CD4-positive, alpha-beta T cell treated with Interleukin-10 for 1 hour (primary cell): Measurements from ENCODE around the gene LGALS4.
"Not testable (repeated sequence)": the region's sequence is repeated elsewhere in the genome, so short reads cannot be mapped to it uniquely, and the experiment has no call there.

Experiments
- DNase-seq: peaks from one replicate; pipeline ENCODE4 v3.0.0-alpha.2; 2020

Gene LGALS4

GRCh38 chr19:38812841-38813320 lies at the start of gene LGALS4:
TSS of gene LGALS4 (minus strand) at chr19:38812945. CDS start at chr19:38812886, 59 bp downstream.
- no peak for DNase-seq

- no peak for DNase-seq
Measured at GRCh38 chr19:38861368-38861767, 48.6 kb upstream of the LGALS4 start.

- DNase-seq = not testable (repeated sequence)
Measured at GRCh38 chr19:38859631-38860204, 47.0 kb upstream of the LGALS4 start.

GRCh38 chr19:38856813-38857212 lies 44.1 kb upstream of the LGALS4 start:
- no peak for DNase-seq

- not testable (repeated sequence) for DNase-seq
Measured at GRCh38 chr19:38855751-38856150, 43.0 kb upstream of the LGALS4 start.

- not testable (repeated sequence) for DNase-seq
Measured at GRCh38 chr19:38854961-38855360, 42.2 kb upstream of the LGALS4 start.

- DNase-seq = no peak
Measured at GRCh38 chr19:38853214-38853613, 40.5 kb upstream of the LGALS4 start.

GRCh38 chr19:38852231-38853044 lies 39.7 kb upstream of the LGALS4 start:
- DNase-seq = peak; percentile 69

GRCh38 chr19:38851622-38852230 lies 39.0 kb upstream of the LGALS4 start:
- peak; percentile 92 for DNase-seq

- DNase-seq = peak; percentile 53
Measured at GRCh38 chr19:38850976-38851621, 38.4 kb upstream of the LGALS4 start.

- DNase-seq = no peak
Measured at GRCh38 chr19:38850436-38850975, 37.8 kb upstream of the LGALS4 start.

- peak; percentile 100 for DNase-seq
Measured at GRCh38 chr19:38849860-38850435, 37.2 kb upstream of the LGALS4 start, which contains the start of gene HNRNPL. TSS of gene HNRNPL (minus strand) at chr19:38849986. CDS start at chr19:38849966, 20 bp downstream.

- DNase-seq = peak; percentile 98
Measured at GRCh38 chr19:38849147-38849859, 36.6 kb upstream of the LGALS4 start.

GRCh38 chr19:38848299-38849146 lies 35.8 kb upstream of the LGALS4 start:
- DNase-seq = no peak

- DNase-seq = no peak
Measured at GRCh38 chr19:38846097-38846496, 33.4 kb upstream of the LGALS4 start.

- DNase-seq = no peak
Measured at GRCh38 chr19:38845374-38846024, 32.8 kb upstream of the LGALS4 start.

GRCh38 chr19:38844093-38844686 lies 31.4 kb upstream of the LGALS4 start:
- no peak for DNase-seq

- DNase-seq = no peak
Measured at GRCh38 chr19:38843175-38843758, 30.5 kb upstream of the LGALS4 start.

- peak; percentile 78 for DNase-seq
Measured at GRCh38 chr19:38842439-38843174, 29.9 kb upstream of the LGALS4 start.
